HG02970 (cell line): Measurements from ENCODE around the gene COL13A1.

ENCODE experiments used
- ATAC-seq: cut with Tn5 transposase; IDR thresholded peaks from one replicate; pipeline ENCODE4 v1.9.1; 2021; ENCODE audit warnings: mild to moderate bottlenecking, moderate library complexity, moderate number of reproducible peaks; ENCODE audit not compliant: unreplicated experiment, low FRiP score

Gene COL13A1

DNA sequence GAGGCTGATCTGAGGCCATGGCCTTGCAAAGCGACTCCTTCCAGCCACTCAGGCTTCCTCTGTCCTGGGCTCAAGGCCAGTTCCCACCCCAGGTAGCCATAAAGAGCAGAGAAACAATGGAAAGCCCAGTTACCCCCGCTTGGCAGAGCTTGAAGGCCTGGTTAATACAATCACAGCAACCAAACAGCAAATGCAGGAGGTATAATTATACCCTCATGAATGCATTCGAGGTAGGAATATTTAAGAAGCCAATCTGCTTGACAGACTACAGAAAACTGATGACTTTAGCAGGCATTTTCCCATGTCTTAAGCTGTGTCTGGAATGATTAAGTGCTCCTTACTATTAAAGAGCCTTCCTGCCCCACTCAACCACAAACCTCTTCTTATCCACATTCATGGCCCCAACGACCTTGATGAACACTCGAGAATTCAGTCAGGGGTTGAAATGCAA is 136.9 kb downstream of the COL13A1 start:
- ATAC-seq, result no peak

GRCh38 chr10:69939061-69939460 is 137.4 kb downstream of the COL13A1 start:
- no peak for ATAC-seq

DNA sequence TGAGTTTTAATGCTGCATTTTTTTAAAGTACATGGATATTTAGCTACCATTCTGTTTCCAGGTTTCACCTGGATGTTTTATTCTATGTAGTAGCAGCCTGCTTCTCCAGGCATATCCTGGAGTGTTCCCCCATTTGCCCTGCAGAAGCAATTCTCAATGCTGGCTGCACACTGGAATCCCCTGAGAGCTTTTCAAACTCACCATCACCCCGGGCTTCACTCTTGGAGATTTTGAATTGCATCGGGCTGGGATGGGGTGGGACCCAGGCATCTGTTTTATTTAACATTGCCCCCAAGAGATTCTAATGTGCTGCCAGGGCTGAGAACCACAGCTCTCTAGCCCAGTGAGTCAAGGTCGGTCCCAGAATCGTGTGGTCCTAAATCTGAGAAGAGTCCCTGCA is 137.8 kb downstream of the COL13A1 start:
- ATAC-seq, result no peak

- no peak for ATAC-seq
Observed at GRCh38 chr10:69941730-69942129, 140.0 kb downstream of the COL13A1 start.

GRCh38 chr10:69943292-69943820 is 141.7 kb downstream of the COL13A1 start:
- no peak for ATAC-seq

DNA sequence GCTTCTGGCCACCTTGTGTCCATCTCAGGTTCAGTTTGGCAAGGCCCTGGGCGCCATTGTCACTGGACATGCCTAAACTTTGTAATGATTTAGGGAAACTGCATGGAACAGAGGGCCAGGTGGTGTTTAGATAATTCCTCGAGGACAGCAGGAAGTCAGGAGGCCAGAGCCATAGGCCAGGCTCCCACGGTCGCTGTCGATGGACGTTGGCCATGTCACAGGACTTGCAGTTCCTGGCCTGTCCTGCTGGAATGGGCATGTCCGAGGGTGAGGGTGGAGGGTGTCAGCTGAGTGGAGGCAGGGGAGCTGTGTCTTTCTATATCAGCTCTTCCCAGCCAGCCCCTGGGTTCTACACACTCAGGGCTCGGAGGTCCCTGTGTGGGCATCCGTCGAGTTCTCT is 143.1 kb downstream of the COL13A1 start:
- no peak for ATAC-seq

DNA sequence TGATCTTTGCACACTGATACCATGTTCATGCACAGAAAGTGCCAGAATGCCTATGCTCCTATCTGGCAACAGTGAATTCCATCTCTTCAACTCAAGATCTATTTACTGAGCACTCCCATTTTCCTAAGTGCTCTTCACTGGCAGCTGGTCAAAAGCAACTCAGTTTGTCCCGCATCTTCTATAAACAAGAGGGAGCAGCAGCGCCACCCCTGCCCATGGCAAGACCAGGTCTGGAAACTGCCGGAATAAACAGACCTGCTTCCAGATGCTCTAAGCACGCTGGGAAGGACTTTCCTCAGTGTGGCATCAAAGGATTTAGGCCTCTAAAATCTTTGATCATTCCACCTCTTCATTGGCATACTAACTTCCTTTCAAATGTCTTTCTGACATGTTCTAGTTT is 146.6 kb downstream of the COL13A1 start:
- ATAC-seq, result no peak

DNA sequence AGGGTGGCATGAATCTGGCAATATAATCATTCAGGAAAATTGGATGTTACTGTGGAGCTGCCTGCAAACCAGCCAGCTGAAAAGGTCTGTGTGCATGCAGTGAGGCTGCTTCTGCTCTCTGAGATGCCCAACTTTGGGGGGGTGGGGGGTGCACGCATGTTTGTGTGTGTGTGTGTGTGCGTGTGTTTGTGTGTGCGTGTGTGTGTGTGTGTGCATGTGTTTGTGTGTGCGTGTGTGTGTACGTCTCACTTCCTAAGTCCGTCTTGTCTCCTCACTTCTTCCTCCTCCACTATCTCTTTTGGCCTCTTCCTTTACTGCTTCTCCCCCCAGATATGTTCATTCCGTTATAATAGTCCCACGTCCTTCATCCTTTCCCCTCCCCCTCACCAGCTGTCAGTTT is 148.1 kb downstream of the COL13A1 start:
- no peak for ATAC-seq

GRCh38 chr10:69951658-69952057 is 150.0 kb downstream of the COL13A1 start:
- no peak for ATAC-seq

DNA sequence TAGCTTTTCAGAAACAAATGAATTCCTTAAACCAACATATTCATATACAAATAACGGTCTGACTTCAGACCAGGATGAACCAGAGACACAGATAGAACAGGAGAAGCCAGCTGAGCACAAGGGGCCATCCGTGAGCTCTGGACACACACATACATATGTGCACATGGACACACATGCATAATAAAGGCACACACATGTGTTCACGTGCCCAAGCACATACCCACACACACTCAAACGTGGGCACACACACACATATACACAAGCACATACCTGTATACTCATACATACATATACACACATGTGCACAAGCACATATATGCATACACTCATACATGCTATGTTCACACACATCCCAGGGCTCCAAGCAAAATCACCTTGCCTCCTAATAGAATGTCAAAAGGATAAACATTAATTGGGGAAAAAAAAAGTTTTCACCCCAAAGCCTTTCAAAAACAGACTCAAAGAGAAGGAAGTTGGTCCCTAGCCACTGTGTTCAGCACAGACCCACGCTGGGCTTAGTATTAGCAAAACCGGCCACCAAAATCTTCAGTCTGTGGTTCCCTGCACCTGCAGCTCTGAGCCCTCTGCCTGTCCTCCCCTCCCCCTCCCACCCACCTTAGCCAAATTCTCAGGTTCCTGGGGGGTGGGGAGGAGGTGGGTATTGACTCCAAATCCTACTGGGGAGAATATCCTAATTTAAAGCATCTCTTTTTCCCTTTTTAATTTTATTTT is 150.5 kb downstream of the COL13A1 start:
- ATAC-seq, result no peak

GRCh38 chr10:69952821-69953221 is 151.1 kb downstream of the COL13A1 start:
- ATAC-seq, result no peak

DNA sequence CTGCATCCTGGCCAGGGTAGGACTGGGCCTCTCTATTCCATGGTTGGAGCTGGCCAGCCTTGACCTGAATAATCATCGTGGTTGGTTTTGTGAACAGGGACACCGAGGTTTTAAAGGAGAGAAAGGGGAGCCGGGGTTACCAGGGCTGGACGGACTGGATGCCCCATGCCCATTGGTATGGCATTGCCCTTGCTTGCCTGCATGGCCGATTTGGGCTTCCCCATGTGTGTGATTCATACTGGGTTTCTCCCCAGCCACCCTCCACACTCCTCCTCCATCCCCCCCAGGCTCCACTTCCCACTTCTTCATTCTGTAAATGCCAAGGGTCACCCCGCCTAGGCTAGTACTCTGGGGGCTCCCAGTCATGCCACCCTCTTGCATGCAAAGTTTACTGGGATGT is 152.1 kb downstream of the COL13A1 start:
- no peak for ATAC-seq

- no peak for ATAC-seq
Observed at GRCh38 chr10:69955211-69955805, 153.6 kb downstream of the COL13A1 start.

DNA sequence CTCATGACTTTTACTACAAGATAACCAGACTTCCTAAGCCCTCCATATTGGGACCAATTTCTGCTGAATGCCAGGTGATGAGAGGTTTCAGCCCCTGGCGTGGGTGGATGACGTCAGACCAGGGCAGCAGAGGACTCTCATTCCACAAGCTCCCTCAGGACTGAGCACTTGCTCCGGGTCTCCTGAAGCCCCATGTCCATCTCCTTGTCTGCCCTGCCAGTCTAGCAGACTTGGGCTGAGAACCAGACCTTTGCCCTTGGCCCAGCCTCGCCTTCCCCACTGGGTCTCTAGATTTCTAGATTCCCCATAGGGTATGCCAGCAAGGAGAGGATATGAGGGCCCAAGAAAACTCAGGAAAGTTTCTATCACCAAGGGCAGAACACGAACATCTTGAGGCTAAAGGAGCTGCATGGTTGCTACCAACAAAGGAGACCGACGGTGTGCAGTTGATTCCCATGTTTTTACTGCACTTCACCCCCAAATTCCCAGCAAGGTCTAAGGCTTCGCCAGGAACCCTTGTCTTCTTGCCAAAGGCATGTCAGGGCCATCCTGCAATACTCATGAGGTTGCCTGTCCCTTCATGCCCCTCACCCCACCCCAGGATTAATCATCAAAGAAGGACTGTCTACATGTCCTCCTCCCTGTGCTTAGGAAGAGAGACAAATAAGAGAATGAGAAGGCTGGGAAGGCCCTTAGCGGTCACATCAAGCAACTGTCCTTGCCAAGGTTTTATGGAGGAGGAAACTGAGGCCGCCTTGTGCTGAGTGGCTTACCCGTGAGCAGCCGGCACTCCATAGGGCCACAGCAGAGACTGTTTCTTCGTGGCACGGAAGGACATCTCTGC is 154.4 kb downstream of the COL13A1 start:
- no peak for ATAC-seq

GRCh38 chr10:69956741-69957230 is 155.1 kb downstream of the COL13A1 start:
- no peak for ATAC-seq

DNA sequence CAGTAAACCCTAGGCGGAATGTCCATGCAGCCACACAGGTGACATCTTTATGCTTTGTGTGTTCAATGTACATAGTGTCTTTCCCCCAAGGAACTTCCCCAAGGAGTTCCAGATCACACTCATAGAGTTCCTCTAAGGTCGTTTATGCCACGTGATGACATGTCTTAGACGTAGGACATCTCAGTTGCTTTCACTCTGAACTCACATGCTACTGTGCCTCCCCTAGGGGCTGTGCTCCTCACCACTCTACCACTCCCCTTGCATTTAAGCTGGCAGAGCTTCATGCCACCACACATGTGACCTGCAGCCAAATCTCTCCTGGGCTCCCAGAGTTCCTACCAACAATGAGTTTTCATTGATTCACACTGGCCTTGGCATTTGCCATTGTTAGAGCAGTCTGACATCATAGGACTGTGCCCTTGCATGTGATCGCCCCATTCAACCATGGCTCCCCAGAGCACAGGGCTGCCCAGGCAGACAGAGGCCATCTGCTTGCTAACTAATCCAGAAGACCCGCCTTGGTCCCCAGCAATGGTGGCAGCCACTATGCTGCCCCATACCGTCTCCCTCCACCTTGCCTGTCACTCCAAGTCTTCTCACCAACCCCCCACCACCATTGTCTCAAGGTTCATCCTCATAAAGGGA is 155.7 kb downstream of the COL13A1 start:
- ATAC-seq, result no peak

DNA sequence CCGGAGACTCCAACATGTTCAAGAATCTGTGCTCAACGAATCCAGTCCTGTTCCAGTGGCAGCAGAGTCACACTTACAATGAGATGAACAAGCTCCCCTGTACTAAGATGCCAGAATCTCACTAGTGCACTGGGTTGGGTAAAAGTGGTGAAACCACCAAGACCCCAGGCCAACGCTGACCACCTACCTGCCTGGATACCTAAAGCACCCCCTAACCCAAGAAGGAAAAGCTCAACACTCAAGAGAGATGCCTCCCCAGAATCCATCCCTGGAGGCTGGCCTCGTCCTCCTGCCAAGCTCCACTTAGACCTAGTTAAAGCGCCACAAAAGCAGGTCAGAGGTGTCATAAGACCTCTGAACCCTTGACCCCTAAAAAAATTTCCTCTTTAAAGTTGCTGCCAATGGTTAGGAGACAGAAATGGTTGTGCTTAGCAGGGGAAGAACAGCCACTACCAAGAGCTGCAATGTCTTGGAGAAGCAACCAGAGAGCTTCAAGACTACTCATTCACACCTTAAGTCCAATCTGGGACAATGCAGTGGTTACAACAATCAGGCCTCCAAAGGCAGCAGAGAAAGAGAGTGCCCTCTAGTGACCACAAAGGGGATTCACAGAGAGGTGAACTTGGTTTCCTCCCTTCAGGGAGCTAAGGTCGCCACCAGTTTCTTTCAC is 156.3 kb downstream of the COL13A1 start:
- ATAC-seq, result no peak

DNA sequence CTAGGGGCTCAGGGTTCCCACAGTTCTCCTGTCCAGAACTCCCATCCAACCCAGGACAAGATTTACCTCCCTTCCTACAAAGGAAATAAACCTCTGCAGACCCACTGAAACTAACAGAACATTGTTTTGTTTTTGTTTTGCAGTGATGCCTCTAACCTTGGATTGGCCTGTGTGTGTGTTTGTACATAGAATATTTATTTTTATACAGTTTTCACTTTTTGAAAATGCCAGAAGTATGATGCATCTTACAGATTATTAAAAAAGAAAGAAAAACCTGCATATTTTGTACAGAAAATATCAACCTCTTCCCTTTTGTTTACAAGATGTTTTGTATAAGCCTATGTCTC is 156.8 kb downstream of the COL13A1 start:
- ATAC-seq, result no peak

GRCh38 chr10:69959911-69960310 is 158.2 kb downstream of the COL13A1 start:
- ATAC-seq, result no peak

GRCh38 chr10:69960606-69960987 is 158.9 kb downstream of the COL13A1 start:
- ATAC-seq, result no peak
